ENCODE data around the gene HYAL3. TPM values are rescaled to one million over a fixed set of nuclear protein-coding genes. Genes with fewer than 3 reads are reported as not detected.
A peak's percentile ranks its signal among the peaks of the same experiment; 100 is the strongest.

Gene HYAL3
- total RNA-seq, 1 experiment from 2014 or later: 13.0 TPM

DNA sequence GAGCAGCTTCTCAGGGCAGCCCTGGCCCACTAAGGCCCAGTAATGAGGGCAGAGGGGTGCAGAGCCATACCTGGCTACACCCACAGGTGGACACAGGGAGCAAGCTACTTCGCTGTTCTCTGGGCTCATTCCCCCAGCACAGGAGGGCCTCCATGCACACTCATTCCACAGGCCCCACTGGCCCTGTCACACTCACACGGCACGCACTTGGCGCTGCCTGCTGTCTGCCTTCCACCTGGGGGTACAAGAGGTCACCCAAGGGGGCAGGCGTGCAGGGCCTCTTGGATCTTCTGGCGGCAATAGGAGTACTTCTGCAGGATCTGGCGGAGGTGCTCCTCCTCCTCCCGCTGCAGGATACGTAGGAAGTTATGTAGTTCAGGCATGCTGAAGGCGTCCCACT lies 31.1 kb upstream of the HYAL3 start:
- no peak for DNase-seq (ENCODE audit: extremely low read depth, low read depth)

DNA sequence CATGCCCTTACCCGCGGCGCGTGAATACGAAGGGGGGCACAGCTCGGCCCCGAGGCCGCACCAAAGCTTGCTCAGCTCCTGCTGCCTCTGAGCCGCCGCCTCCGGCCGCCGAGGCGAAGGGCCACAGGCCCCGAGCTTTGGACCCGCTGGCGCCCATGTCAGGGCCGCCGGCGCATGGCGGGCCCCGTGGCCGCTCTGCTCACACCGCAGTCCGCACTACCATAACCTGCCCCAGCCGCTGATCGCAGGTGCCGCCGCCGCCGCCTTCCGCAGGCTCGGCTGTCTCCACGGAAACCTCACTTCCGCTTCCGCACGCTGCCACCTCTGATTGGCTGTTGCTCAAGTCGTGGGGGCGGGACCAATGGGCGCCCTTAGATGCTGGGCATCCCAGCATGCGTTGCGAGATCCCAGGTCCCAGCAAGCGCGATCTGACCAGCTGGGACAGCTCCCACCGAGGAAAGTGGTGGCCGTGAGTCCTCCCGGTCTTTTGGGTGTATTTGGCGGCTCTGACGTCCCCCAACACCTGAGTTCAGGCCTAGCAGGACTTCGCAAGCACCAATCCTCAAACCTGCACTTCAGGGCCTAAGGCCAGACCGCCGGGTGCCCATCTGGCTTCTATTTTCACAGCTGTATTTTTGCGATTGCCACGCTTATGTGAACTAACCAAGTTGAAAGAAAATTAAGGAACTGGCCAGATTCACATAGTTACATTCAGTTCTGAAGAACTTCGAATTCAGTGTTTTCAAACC lies 28.9 kb upstream of the HYAL3 start, which contains the start of gene TUSC2:
TSS of gene TUSC2 (minus strand) at position 281 of the 749 bp plus-strand sequence. CDS start at position 157, 124 bp downstream.
- peak; percentile 94 for DNase-seq (ENCODE audit: extremely low read depth, low read depth)

DNA sequence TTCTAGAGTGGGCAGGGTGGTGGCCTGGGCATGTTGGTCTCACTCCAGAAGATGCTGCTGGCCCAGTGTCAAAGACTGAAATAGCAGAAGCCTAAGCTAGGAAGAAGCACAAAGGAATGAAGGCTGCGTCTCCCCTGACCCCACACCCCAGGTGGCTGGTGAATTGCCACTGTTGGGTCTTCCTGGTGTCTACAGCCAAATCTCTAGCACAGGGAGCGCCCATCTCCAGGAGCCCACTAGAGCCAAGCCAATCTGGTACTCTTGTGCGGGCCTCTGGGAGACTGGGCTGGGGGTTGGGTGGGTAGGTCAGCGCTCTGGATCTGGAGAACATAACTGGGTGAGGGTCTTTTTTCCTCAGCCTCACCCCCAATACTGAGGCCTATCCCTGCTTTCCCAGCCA lies 27.9 kb upstream of the HYAL3 start:
- no peak for DNase-seq (ENCODE audit: extremely low read depth, low read depth)

DNA sequence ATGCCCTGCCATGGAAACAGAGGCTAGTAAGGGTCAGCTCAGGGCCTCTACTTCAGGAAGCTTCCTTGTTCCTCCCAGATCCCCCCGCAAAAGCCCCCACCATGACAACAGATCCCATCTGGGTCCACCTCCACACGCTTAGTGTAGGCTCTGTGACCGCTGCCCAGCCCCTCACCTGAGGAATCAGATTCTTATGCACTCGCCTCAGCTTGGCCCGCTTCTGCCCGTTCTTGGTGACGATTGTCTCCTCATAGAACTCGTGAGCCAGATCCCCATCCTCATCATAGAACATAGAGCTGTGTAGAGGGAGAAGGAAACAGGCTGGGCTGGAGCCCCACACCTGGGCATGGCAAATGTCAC lies 27.0 kb upstream of the HYAL3 start:
- no peak for DNase-seq (ENCODE audit: extremely low read depth, low read depth)

DNA sequence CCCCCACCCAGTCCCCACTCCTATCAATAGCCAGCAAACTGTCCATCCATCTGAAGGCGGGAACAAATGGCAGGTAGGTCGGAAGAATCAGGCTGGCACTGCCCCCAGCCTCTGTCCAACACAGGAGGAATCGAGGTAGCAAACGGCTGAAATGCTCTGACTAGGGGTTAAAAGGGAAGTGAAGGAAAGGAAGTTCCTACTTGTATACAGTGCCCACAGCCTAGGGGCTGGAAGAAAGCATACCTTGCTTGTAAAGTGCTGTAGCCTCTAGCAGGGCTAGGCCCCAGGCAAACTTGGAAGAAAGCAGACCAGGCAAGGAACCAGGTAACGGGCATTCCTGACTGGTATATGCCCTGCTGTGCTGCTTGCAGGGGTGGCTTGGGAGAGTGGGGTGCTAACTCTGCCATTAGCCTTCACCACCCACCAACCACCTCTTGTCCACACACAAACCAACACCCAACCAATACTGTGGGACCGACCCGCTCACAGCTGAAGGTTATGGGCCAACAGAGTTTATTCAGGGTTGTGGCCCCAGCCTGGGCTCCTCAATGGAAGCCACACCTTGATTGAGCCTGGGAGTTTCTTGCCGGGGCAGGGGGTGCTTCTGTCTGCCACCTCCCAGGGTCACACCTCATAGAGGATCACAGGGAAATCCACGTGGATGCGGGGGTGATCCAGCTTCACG lies 26.4 kb upstream of the HYAL3 start:
- DNase-seq (ENCODE audit: extremely low read depth, low read depth): no peak

DNA sequence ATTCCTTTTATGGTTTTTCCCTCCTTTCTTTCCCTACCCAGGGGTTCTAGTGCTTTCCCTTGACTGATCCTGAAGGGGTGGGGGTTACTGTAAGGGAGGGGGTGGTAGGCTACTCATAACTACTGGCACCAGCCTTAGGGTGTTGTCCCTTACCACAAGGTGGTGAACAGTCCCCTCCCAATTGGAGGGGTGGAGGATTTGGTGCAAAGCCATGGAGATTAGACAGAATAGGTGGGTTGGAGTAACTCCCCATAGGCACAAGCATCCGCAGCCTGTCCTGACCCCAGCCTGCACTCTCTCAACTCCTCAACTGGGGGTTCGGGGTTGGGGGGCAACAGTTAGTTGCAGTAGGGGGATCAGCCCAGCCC lies 25.9 kb upstream of the HYAL3 start:
- no peak for DNase-seq (ENCODE audit: extremely low read depth, low read depth)

DNA sequence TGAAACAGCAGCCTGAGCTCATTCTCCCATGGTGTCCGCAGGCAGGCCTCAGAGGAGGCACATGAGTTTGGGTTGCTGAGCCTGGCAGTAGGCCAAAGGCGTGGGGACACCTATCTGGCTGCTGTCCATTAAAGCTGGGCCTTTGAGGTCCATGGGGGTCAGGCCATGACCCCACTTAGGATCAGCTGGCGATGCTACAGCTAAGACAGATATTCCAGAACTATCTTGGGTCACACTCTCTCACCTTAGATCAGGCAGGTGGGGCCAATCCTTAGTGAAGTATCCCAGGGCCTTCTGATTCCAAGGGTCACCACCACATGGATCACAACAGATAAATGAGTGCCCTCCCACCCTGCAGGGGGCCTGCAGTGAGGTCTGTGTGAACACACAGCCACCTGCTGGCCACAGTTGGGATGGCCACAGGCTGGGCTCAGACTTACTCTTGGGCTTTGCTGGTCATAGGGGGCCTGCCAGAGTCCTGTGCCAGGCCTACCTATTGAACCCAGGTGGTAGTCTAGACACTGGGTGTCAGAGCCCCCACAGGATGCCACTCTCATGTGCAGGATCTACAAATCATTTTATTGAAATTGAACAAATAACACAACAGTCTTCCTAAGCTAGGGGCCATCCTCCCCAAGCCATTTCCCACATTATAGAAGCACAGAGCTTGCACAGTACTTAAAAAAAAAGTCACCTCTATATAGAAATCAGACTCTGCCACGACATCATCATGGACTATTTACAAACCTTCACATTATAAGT lies 25.3 kb upstream of the HYAL3 start:
- DNase-seq (ENCODE audit: extremely low read depth, low read depth): peak; percentile 54

DNA sequence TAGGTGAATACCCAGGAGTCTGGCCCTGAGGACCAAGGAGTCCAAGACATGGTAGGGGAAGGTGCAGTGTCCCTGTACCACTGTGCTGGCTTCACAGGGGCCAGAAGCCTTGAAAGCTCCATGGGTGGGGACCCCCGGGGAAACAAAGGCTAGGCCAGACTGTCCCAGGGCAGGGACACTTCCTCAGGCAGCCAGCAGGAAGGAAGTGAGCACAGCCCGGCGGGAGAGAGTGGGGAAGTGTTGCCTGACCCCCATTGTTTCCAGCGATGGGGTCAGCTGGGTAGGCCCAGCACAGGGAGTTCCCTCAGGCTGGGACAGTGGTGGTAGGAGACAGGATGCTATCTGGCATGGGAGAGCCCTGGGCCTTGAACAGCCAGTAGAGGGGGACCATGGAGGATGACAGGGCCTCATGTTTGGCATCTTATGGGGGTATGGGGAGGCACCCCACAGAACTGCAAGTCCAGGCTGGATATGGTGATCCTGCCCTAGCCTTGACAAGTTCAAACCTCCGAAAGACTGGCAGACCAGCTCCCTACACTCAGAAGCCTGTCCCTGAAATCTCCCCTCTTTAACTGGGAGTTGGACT lies 24.5 kb upstream of the HYAL3 start:
- no peak for DNase-seq (ENCODE audit: extremely low read depth, low read depth)

DNA sequence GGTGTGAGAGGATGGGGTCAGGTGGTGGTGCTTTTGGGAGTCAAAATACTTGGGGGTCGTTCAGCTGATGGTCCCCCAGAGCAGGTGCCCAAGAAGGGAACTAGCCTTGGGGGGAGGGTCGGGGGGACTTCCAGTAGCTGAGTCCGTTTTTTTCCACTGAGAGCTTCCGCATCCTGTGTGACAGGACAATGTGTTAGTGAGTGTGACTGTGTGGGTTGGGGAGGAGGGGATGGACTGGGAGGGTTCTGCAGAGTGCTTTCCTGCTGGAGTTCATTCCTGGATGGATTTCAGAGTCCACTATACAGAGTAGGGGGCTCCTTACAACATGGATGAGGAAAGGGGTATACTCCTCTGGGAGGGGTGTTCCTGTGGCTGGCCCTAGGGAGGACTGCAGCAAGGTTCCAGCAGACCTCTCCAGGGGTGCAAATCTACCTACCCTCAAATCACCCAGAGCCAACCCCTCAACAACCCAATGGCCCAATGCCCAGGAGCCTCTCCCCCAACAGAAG lies 23.9 kb upstream of the HYAL3 start:
- DNase-seq (ENCODE audit: extremely low read depth, low read depth): no peak

DNA sequence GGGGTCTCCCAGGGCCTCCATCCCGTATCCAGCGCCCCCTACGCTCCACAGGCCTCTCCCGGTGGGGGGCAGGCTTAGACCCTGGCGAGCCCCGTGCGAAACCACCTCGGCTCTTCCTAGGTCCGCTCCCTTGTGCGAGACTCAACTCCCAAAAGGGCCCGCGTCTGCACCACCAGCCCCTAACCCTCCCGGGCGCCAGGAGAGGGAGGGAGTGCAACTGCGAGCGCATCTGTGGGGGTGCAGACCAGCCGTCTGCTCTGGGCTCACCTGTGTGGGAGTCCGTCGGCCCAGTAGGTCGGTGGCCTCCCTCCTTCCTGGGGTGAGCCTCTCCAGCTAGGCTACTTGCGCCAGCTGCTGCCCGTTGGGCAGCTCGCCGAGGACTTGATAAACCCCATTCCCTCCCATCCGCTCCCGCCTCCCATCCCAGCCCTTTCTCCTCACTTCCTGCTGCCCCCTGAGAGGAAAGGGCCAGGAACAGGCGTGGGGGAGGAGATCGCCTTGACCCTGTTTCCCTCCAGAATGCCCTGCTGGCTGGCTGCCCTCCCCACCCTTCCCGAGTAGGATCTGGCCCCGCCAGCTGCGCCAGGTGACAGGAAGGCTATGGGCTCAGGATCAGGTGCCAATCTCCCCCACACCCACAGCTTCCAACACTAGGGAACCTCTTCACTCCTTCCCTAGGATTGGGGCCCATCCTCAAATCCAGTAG lies 23.3 kb upstream of the HYAL3 start, which contains the start of gene HYAL2:
TSS of gene HYAL2 (minus strand) at position 360 of the 706 bp plus-strand sequence. CDS start 2,256 bp downstream, outside the sequence.
- no peak for DNase-seq (ENCODE audit: extremely low read depth, low read depth)

DNA sequence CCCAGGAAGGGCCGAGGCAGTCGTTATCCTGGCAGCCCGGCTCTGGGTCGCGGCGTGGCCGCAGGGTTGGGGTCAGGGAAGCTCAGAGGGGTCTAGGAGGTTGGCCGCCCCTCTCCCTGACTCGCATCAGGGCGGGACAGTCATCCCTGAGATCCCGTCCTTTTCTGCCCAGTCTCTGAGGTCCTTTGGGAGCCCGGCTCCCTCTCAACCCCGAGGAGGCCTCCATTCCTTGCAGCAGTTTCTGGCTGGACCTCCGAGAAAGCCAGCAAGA lies 22.8 kb upstream of the HYAL3 start:
- DNase-seq (ENCODE audit: extremely low read depth, low read depth): no peak

DNA sequence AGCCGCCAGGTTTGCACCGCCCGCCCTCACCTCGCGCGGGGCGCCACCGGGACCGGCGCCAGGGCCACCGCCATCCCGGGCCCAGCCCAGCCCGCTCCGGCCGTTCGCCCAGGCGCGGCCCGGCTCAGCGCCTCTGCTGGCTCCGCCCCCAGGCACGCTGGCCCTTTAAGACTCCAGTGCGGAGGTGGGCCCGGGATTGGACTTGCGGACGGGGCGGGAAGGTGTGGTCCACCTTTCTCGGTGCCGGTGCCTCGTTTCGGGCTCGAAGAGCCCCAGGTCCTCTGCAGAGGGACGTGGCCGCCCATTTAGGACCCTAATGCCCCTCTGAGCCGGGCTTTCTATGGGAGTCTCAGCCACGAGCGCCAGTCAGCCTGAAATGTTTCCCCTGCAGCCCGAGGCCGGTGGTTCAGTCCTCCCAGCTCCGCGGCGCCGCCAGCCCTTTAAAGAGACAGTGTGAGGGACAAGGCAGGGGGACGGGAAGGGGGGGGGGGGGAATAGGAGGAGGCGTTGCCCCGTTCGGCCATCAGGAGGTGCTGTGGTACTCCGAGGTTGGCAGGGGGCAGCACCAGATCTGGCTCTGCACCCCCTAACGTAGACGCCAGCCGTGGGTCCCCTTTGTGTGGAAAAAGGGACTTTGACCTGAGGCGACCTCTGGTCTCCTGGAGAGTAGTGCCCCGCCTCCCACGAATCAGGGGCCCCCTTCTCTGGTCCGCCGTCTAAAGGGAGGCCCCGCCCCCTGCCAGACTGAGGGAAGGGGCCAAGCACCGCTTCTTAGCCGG lies 22.3 kb upstream of the HYAL3 start:
- peak; percentile 77 for DNase-seq (ENCODE audit: extremely low read depth, low read depth)

DNA sequence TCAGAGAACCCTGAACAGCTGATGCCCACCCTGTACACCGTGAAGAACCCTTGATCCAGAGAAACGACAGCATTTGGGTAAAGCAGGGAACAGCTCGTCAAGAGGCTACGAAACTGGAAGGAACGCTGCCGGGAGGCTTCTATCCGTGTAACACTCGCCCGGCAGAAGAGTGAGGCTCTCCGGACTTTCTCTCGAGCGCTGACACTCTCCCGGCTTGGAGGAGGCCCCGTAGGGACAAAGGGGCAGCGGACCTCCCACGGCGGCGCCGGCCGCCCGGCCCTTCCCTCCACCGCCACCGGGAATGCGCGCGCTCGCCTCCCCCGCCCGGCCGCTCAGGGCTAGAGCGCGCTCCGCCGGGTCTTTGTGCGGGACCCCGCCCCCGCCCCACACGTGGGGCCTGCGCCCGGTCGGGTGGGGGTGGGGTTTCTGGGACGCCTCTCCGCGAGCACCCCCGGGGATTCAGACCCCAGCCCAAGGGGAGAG lies 21.7 kb upstream of the HYAL3 start:
- DNase-seq (ENCODE audit: extremely low read depth, low read depth): peak; percentile 56

DNA sequence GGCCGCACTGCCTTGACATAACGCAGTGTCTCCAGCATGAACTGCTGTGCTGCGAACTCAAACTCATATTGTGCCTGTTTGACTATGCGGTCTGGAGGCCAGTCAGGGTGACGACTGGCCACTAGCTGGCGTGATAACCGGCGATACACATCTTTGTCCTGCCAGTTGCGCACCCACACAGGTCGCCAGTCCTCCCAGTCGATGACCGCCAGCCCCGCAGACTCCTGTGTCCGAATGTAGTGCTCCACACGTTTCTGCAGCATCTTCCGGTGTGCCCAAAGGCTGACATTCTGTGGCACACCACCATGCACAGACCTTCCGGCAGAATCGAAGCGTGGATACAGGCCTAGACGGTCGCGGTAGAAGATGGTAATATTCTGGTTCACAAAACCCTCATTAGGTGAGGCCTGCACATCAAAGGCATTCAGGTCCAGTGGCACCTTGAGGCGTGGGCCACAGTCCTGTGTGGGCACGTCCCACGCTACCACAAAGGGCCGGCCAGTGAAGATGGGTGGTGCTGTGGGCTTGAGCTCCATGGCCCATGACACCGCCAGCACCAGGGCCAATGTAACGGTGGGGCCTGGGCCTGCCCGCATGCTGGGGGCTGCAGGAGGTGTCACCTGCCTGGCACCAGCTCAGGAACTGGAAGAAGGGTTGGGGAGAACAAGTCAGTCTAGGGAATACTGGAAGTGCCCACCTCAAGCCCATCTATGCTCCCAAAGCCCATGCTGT lies 20.9 kb upstream of the HYAL3 start:
- no peak for DNase-seq (ENCODE audit: extremely low read depth, low read depth)

DNA sequence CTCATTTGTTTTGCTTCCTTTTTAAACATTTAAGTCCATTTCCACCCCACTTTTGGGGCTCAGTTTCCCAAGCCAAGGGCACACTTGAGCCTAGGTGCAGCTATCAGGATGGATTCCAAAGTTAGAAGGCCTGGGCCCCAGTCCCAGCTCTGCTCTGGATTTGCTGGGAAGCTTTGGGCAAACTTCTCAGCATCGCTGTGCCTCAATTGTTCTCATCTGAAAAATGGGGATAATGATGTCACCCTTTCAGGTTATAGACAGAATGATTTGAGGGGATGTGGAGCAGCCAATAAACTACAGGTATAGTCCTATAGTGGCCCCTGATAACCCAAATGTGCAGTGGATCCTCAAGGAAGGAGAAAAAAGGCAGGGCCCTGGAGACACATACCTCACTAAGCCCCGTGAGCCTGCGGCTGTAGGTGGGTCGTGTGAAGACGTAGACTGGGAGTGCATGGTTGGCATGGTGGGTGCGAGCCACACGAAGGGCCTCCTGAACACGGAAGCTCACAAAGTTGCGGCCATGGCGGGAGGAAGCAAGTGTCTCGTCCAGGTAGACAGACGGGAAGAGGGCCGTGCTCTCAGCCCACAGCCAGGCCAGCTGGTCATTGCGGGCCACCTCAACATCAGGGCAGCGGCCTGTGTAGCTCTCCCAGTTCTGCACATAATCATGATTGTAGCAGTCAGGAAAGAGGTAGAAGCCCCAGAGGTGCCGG lies 20.1 kb upstream of the HYAL3 start:
- no peak for DNase-seq (ENCODE audit: extremely low read depth, low read depth)

DNA sequence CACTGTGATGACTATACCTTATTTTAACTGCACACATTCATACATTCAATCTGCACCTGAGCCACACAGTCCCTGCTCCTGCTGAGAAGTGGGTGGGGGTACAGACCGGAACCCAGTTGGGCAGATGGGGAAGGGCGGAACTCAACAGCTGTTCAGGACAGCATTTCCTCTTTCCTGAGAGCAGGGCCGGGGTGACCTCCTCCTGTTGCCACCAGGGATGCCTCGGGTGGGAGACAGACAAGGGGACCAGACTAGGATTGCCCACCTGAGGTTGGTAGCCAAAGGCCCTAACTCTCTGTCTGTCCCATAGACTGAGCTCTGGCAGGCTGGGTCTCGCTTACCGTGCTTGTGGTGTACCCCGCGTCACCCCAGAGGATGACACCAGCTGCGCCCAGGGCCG lies 19.4 kb upstream of the HYAL3 start:
- no peak for DNase-seq (ENCODE audit: extremely low read depth, low read depth)

DNA sequence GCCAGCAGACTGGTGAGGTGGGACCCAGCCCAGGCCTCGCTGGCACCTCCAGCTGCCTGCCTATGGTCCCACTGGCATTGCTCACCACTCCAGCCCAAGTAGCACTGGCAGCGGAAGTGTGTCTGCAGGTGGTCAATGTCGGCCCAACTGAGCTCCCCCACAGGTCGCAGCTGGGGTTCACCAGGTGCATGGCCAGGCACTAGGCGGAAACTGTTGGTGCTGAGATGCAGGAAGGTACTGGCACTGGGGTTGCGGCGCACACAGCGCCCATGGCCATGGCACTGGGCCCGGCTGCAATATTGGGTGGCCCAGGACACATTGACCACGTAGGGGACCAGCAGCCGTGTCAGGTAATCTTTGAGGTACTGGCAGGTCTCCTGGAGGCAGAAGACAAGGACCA lies 19.0 kb upstream of the HYAL3 start:
- DNase-seq (ENCODE audit: extremely low read depth, low read depth): no peak

DNA sequence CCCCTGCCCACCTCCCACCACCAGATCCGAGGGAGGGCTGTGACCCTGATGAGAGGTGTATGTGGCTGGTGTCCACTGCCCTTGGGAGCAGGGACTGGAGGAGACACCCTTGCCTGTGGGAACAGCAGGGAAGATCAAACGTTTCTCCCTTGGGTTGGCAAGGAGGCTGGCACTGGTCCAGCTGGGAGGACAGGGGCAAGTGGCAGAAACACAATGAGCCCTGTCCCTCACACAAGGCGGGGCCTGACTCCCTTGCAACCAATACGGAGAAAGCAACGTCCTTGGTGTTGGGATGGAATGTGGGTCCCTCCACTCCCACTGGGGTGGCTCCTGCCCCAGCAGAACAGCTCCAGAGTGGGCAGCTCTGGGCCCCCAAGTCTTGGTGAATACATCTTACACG lies 18.1 kb upstream of the HYAL3 start:
- DNase-seq (ENCODE audit: extremely low read depth, low read depth): no peak

Data from NCI-H460 (cell line).